Erythroblast (primary cell): ENCODE data around the gene TGFB1I1.

ENCODE experiments used
- GATA1 ChIP-seq: IDR thresholded peaks from 2 replicates; pipeline ENCODE4 v1.6.1; 2011; ENCODE audit warnings: low read depth, mild to moderate bottlenecking, control low read depth, low read length, moderate library complexity
- POLR2A ChIP-seq: IDR thresholded peaks from 2 replicates; pipeline ENCODE4 v1.6.1; 2011; ENCODE audit warnings: mild to moderate bottlenecking, low read length

- no peak for TF ChIP-seq POLR2A
- no peak for TF ChIP-seq GATA1
Observed at GRCh38 chr16:31452631-31453106, 19.3 kb upstream of the TGFB1I1 start.
